Osteoblast (primary cell): ENCODE measurements around the gene ZFP92. TPM values are rescaled to one million over a fixed set of nuclear protein-coding genes. Genes with fewer than 3 reads are reported as not detected.

Experiments
- DNase-seq: peaks from one replicate; pipeline ENCODE4 v3.0.0; 2011; ENCODE audit warnings: low spot score, mixed read lengths; ENCODE audit not compliant: insufficient read length; ENCODE audit errors: missing footprints
- H2AFZ ChIP-seq: 2 replicates; pipeline ENCODE4 v1.6.0; 2011; ENCODE audit warnings: mild to moderate bottlenecking, low read length
- H3K27ac ChIP-seq: 2 replicates; pipeline ENCODE4 v1.5.1; 2011; ENCODE audit warnings: mild to moderate bottlenecking, low read depth, low read length, moderate library complexity
- H3K27me3 ChIP-seq: 2 replicates; pipeline ENCODE4 v1.6.0; 2012; ENCODE audit warnings: mild to moderate bottlenecking, control low read depth, inconsistent platforms, low read length, moderate library complexity; ENCODE audit not compliant: insufficient read depth
- H3K36me3 ChIP-seq: 2 replicates; pipeline ENCODE4 v1.5.1; 2011; ENCODE audit warnings: mild to moderate bottlenecking, low read length, control low read depth, moderate library complexity; ENCODE audit not compliant: insufficient read depth
- H3K4me1 ChIP-seq: 2 replicates; pipeline ENCODE4 v1.5.1; 2011; ENCODE audit warnings: mild to moderate bottlenecking, low read length, control low read depth, moderate library complexity; ENCODE audit not compliant: insufficient read depth
- H3K4me2 ChIP-seq: 2 replicates; pipeline ENCODE4 v1.6.0; 2011; ENCODE audit warnings: mild to moderate bottlenecking, low read length; ENCODE audit not compliant: insufficient read depth
- H3K4me3 ChIP-seq: fragments of 200-600 bp; sonication (generic); 3 replicates; pipeline ENCODE4 v1.5.1; 2012; ENCODE audit warnings: mild to moderate bottlenecking, low read length, inconsistent platforms; ENCODE audit not compliant: insufficient read depth
- H3K79me2 ChIP-seq: 2 replicates; pipeline ENCODE4 v1.6.0; 2012; ENCODE audit warnings: mild to moderate bottlenecking, low read length, control low read depth, inconsistent platforms; ENCODE audit not compliant: insufficient read depth
- H3K9me3 ChIP-seq: 2 replicates; pipeline ENCODE4 v1.5.1; 2011; ENCODE audit warnings: low read depth, low read length, control low read depth
- H4K20me1 ChIP-seq: 2 replicates; pipeline ENCODE4 v1.6.0; 2012; ENCODE audit warnings: mild to moderate bottlenecking, low read length, control low read depth; ENCODE audit not compliant: insufficient read depth
- total RNA-seq: library from RNA; depleted of rRNA; stranded (reverse); fragments of >200 nt; gene quantifications from 2 replicates; pipeline ENCODE4 v1.2.3, GENCODE V29; 2012
- TF ChIP-seq, protein P1 (sequence below): IDR thresholded peaks from 2 replicates; pipeline ENCODE4 v1.5.1; 2011; ENCODE audit warnings: mild to moderate bottlenecking, low read depth, low read length, moderate library complexity; ENCODE audit errors: extremely low read depth

ZFP92 gene
- total RNA-seq, 1 donor: not detected

- TF ChIP-seq, protein P1, sequence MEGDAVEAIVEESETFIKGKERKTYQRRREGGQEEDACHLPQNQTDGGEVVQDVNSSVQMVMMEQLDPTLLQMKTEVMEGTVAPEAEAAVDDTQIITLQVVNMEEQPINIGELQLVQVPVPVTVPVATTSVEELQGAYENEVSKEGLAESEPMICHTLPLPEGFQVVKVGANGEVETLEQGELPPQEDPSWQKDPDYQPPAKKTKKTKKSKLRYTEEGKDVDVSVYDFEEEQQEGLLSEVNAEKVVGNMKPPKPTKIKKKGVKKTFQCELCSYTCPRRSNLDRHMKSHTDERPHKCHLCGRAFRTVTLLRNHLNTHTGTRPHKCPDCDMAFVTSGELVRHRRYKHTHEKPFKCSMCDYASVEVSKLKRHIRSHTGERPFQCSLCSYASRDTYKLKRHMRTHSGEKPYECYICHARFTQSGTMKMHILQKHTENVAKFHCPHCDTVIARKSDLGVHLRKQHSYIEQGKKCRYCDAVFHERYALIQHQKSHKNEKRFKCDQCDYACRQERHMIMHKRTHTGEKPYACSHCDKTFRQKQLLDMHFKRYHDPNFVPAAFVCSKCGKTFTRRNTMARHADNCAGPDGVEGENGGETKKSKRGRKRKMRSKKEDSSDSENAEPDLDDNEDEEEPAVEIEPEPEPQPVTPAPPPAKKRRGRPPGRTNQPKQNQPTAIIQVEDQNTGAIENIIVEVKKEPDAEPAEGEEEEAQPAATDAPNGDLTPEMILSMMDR: no peak
Observed at GRCh38 chrX:153414856-153415510, 3.7 kb downstream of the ZFP92 start.

DNA sequence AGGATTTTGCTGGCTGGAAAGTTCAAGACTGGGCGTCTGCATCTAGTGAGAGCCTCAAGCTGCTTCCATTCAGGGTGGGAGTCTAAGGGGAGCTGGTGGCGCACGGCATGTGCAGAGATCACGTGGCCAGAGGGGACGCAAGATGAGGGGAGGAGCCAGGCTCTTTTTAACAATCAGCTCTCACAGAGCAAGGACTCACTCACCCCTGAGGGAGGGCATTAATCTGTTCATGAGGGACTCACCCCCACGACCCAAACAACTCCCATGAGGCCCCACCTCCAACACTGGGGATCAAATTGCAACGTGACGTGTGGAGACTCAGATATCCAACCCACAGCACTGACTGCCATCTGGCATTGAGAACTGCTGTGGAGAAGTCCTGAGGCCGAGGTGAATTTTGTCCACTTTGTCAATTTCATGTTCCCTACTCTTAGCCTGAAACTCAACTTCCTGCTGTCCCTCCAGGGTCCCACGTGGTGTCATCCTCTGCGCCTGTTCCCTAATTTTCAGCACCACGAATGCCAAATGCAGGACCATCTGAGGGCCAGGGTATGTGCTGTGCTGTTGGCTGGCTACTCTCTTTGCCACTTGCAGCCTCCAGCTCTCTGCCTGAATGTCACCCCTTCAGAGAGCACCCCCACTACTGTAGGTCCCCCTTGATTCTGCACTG lies 5.6 kb downstream of the ZFP92 start:
- Histone ChIP-seq H3K4me1 (no peaks in the 10 kb centered on the region), H3K27me3 (peaks cover 31% of the 10 kb centered on the region), H3K4me2 (no peak overlapping the region), H2AFZ (no peak overlapping the region), H3K79me2 (no peaks in the 10 kb centered on the region), H3K36me3 (no peaks in the 10 kb centered on the region), H4K20me1 (no peaks in the 10 kb centered on the region), H3K27ac (no peak overlapping the region), H3K4me3 (no peak overlapping the region), H3K9me3 (no peaks in the 10 kb centered on the region)
- peak; percentile 75 for DNase-seq
- TF ChIP-seq, protein P1: no peak

More at GRCh38 chrX:153414856-153415510, 3.7 kb downstream of the ZFP92 start:
- no peak overlapping the region for H3K4me2 ChIP-seq
- no peaks in the 10 kb centered on the region for H4K20me1 ChIP-seq
- H3K9me3 ChIP-seq: no peaks in the 10 kb centered on the region
- no peak overlapping the region for H3K4me3 ChIP-seq
- no peak overlapping the region for H3K27ac ChIP-seq
- H3K79me2 ChIP-seq: no peaks in the 10 kb centered on the region
- H3K36me3 ChIP-seq: no peaks in the 10 kb centered on the region
- H3K4me1 ChIP-seq: no peaks in the 10 kb centered on the region
- H2AFZ ChIP-seq: no peak overlapping the region
- peaks cover 45% of the 10 kb centered on the region for H3K27me3 ChIP-seq
- DNase-seq: peak; percentile 52

GRCh38 chrX:153417637-153418036 lies 6.4 kb downstream of the ZFP92 start:
- peaks cover 23% of the 10 kb centered on the region for H3K27me3 ChIP-seq
- peak; percentile 26 for DNase-seq
- no peak overlapping the region for H3K4me3 ChIP-seq
- TF ChIP-seq, protein P1: no peak
- H3K36me3 ChIP-seq: no peaks in the 10 kb centered on the region
- no peak overlapping the region for H3K27ac ChIP-seq
- no peaks in the 10 kb centered on the region for H3K79me2 ChIP-seq
- H2AFZ ChIP-seq: no peak overlapping the region
- H3K9me3 ChIP-seq: no peaks in the 10 kb centered on the region
- H4K20me1 ChIP-seq: no peaks in the 10 kb centered on the region
- no peak overlapping the region for H3K4me2 ChIP-seq
- H3K4me1 ChIP-seq: no peaks in the 10 kb centered on the region

DNA sequence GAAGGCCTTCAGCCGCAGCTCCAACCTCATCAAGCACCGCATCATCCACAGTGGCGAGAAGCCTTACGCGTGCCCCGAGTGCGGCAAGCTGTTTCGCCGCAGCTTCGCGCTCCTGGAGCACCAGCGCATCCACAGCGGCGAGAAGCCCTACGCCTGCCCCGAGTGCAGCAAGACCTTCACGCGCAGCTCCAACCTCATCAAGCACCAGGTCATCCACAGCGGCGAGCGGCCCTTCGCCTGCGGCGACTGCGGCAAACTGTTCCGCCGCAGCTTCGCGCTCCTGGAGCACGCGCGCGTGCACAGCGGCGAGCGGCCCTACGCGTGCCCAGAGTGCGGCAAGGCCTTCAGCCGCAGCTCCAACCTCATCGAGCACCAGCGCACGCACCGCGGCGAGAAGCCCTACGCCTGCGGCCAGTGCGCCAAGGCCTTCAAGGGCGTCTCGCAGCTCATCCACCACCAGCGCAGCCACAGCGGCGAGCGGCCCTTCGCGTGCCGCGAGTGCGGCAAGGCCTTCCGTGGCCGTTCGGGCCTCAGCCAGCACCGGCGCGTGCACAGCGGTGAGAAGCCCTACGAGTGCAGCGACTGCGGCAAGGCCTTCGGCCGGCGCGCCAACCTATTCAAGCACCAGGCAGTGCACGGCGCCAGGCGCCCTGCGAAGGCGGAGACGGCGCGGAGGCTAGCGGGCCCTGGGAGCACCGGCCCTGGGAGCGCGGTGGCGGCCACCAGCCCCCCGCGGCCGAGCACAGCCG lies 9.8 kb downstream of the ZFP92 start:
- Histone ChIP-seq H2AFZ (no peak overlapping the region), H4K20me1 (no peaks in the 10 kb centered on the region), H3K9me3 (no peaks in the 10 kb centered on the region), H3K4me3 (no peak overlapping the region), H3K36me3 (no peaks in the 10 kb centered on the region), H3K27me3 (peaks cover 11% of the 10 kb centered on the region), H3K4me1 (no peaks in the 10 kb centered on the region), H3K27ac (no peak overlapping the region), H3K79me2 (no peaks in the 10 kb centered on the region), H3K4me2 (no peak overlapping the region)
- TF ChIP-seq, protein P1: no peak
- DNase-seq: peak; percentile 13
